Neural progenitor cell (in vitro differentiated cells): ENCODE measurements around the gene CNTROB.

ENCODE experiments used
- EZH2 ChIP-seq: fragments of 200-600 bp; sonication (generic); IDR thresholded peaks from 2 replicates; pipeline ENCODE4 v1.6.1; 2017; ENCODE audit warnings: antibody characterized with exemption, mild to moderate bottlenecking, moderate library complexity
- EZH2phosphoT487 ChIP-seq: fragments of 200-600 bp; sonication (generic); IDR thresholded peaks from 2 replicates; pipeline ENCODE4 v1.6.1; 2017; ENCODE audit warnings: antibody characterized with exemption
- TF ChIP-seq, protein P1 (sequence below): fragments of 200-600 bp; sonication (generic); IDR thresholded peaks from 2 replicates; pipeline ENCODE4 v1.5.1; 2017; ENCODE audit warnings: antibody characterized with exemption, mild to moderate bottlenecking

DNA sequence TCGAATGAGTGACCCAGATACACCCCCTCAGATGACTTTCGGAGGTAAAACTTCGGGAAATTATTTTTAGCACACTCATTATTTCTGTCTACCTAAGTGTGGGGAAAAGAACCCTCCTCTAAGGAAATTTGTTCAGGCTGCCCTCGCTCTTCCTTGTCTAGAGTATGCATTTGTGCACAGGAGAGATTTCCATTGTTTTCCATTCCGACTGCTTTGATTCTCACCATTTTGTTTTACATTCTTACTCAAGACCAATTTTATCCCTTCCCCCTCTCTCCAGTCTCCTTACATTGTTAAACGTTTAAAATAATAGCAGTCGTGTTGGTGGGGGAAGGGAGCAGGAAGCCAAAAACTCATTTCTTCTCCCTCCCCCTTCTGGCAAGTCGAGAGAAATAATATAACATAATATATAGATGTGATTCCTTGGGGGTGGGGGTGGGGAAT is 44.9 kb upstream of the CNTROB start:
- TF ChIP-seq EZH2 (no peak), EZH2phosphoT487 (no peak)
- TF ChIP-seq, protein P1, sequence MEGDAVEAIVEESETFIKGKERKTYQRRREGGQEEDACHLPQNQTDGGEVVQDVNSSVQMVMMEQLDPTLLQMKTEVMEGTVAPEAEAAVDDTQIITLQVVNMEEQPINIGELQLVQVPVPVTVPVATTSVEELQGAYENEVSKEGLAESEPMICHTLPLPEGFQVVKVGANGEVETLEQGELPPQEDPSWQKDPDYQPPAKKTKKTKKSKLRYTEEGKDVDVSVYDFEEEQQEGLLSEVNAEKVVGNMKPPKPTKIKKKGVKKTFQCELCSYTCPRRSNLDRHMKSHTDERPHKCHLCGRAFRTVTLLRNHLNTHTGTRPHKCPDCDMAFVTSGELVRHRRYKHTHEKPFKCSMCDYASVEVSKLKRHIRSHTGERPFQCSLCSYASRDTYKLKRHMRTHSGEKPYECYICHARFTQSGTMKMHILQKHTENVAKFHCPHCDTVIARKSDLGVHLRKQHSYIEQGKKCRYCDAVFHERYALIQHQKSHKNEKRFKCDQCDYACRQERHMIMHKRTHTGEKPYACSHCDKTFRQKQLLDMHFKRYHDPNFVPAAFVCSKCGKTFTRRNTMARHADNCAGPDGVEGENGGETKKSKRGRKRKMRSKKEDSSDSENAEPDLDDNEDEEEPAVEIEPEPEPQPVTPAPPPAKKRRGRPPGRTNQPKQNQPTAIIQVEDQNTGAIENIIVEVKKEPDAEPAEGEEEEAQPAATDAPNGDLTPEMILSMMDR, result no peak
